HG03066 (cell line): Measurements from ENCODE around the gene TMEM182.

Experiments
- ATAC-seq: cut with Tn5 transposase; IDR thresholded peaks from one replicate; pipeline ENCODE4 v1.9.1; 2021; ENCODE audit warnings: low read depth; ENCODE audit not compliant: unreplicated experiment

The TMEM182 gene

DNA sequence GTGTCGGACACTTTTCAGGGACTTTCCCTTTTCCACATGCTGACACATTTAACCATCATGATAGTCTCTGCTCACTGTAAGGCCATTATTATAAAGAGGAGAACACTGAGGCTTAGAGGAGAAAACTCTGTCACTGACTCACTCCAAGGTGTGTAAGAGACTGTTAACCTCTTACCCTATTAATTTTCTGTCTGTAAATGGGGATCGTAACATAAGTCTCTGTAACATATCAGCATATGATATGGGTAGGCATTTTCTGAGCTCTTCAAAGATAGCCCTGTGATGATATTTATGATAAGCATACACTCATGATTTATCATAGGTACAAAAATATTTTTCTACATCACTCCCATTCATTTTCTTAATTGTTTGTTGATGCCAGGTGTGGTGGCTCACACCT, 36.4 kb downstream of the TMEM182 start:
- no peak for ATAC-seq

DNA sequence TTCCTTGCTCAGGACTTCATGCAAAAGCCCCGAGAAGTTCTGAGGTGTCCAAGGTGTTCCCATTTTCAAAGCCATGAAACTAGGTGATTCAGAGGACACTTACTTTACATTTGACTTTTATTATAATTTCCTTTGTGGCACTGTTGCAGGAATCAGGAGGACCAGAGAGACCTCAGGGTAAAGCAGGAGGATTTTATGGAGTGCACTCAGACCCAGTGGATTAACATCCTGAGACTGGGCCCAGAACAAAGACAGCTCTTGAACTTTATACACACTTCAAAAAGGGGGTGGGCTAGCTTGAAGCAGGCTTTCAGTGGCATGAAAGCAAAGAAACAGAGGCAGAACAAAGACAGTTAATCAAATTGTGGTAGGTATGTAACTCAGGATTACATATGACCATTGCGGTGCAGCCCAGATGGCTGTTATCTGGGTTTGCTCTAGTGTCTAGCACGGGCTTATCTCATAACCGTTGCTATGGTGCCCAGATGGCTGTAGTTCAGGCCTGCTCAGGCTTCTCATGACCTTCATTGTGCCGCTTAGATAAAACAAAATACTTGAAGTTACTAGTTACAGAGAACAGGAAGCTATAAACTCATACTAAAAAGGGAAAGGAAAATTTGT, 39.4 kb downstream of the TMEM182 start:
- ATAC-seq = no peak

DNA sequence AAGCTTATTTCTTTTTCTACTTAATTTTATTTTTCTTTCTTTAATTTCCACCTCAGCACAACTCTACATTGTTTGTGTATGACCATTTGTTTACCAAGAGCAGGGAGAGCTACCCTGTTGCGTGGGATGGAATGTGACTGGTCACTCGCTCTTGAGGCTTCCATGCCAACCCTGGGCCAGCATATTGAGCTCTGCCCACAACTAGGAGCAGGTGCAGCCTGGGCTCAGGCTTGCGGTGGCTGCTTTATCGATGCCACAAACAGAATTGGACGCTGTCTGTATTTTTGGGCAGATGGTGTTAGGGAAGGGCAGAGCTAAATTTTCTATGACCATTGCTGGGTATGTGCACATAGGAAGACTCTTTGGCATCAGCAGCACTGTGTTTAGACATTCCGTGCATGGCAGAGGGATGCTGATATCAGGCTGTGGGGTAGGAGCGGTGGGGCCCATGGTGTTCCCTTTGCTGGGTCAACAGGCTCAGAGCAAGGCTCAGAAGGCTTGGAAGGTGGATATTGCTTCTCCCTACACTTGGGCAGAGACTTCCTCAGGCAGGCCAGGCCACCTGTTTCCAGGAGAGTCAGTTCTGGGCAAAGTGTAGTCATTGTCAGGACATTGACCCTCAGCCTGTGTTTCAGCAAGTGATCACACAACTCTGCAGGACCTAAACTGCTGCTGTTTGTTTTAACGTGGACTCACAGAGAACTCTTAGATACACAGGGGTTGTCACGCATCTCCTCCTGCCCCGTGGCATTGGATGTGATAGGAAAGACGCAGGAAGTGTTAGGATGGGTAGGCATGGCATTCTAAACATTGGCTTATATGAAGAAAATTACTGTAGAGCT, 40.2 kb downstream of the TMEM182 start:
- no peak for ATAC-seq

DNA sequence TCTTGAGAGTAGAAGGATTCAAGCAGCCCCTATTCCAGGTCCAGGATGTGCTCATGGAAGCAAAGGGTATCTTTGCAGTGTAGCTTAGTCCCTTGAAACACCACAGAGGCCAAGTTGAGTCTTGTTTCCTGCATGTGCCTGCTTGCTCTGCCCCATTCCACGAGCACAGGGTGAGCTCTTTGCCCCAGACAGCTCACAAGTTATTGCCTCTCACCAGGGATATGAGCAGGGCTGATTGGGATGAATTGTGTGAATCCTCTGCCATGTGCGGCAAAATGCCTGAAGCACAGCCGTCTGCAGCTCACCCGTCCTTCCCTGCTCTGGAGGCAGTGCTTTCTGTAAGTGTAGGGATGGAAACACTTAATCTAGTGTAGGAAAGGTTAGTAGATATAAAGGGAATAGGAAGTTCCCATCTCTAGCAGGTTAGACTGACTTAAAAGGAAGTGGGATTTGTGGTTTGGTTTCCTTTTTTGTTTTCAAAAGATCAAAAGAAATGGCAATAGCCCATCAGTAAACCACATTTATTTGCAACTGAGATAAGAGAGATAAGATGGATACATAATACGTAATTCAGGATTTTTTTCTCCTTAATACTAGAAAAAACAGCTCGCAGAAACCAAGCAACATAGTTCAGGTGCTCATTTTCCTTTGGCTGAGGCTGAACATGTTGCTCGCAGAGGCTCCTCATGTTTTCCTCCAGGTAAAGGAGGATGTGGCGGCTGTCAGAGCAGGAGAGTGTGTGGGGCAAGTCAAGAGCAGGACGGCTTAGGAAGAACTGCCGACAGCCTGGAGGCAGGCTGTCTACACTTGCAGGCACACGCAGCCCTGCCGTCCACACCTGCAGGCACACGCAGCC, 41.4 kb downstream of the TMEM182 start:
- ATAC-seq = no peak

DNA sequence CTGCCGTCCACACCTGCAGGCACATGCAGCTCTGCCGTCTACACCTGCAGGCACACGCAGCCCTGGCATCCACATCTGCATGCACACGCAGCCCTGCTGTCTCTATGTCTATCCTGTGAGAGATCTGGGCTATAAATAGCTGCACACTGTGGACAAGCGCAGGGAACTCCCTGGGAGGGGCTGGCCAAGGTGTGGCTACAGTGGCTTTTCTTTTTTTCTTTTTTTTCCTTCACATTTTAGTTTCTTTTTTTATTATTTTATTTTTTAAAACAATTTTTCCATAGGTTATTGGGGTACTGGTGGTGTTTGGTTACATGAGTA, 42.0 kb downstream of the TMEM182 start:
- ATAC-seq = no peak

DNA sequence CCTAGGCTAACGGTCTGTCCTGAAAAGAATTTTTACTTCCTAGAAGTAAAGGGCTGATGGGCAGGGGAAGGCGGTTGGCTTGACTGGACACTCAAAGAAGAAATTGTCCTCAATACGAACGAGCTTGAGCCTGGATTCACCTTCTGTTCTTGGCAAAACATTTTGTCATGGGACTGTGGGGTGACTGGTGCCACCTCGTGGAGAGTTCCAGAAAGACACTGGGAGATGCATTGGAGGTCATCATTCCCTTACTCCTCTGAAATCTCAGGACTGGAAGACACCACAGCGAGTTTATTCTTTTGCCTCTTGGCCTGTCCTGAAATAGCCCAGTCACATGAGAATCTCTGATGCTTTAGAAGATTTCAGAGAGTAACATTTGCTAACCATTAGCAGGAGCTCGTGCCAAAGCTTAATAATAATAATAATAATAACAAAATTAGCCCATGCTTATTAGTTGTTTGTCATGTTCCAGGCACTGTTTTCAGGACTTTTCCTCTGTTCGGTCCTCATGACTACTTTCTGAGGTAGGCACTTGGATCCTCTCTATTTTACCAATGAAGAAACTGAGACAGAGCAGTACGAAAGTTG, 44.5 kb downstream of the TMEM182 start:
- ATAC-seq = peak; percentile 78

DNA sequence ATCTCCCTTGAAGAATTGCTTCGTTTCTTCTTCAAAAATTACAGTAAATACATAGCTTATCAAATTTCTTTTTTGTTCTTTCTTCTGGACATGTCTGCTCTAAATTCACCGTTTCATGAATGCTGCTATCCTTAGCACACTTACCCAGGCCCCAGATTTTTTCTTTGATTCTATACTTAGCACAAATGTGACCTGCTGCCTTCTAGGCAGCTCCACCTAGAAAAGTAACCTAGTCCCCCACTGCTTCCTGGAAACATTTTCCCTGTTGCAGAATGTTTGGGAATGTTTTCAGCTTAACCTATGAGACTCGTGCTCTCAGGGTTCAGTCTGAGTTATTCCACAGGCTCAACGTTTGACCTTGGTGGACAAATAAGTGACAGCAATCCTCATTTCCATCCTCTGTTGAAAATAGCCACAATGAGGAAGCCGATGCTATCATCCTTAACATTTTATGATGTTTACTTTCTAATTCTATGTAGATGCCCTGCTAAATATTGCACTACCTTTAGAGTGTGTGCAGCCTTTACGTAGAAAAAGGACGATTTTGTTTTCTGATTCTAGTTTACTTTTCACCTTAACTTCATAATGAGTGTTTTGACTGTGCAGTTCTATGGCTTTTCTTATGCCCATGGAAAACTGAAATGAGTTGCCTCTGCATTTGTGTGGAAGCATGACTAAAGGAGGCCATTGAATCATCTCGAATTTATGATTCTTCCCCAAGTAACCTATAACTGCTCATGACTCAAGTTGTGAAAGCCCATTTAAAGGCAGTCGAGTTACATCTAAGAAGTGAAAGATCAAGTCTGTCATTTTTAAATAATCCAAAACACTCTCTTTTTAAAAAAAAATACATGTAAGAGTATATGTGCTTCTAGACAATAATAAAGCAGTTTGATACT, 47.7 kb downstream of the TMEM182 start:
- ATAC-seq = no peak

DNA sequence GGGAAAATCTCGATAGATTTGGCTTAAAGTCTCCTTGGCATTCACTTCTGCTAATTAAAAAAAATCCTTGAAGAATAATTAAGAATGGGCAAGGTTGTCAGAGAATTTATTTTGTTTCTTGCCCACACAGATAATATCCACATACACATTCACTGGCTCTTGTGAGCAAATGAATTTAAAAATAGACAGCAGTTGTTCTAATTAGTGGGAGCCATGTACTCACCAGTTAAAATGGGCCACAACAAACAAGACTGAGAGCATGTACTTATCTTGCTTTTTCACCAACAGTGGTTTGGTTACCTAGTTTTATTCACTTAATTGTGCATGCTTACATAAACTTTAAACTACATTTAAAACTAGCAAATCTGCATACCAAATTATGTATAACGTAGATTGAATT, 53.5 kb downstream of the TMEM182 start:
- ATAC-seq = no peak

DNA sequence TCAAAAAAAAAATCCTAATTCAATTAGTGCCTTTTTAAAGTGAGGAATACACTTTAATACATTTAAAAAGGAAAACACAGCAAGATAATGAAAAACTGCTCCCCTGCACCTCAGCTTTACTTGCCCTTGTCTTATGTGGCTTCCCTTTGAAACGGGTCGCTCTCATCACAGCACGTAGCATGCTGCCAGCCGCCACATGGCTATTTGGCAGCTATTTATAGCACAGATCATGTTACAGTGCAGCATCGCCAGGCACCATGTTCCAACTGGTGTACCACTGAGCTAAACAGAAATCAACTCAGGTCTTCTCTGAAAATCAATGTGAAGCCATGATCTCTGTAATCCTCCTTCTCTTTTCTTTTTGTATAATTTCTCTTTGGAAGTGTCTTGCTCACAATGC, 65.1 kb downstream of the TMEM182 start:
- no peak for ATAC-seq

DNA sequence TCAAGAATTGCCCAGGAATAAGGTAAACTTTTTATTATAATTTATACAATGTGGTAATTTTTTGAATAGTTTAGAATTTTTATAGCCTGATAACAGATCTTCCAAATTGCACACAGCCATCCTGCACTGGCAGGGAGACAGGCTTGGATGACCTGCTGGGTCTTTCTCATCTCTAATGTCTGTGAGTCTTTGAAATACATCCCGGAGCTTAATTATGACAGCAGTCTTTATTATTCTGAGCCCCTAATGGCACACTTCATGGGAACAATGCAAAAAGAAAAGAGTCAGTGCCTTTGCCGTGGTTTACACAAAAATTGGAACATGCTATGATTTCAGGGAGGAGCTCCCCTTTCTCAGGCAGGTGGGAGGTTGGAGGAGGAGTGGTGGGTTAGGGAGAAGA, 71.0 kb downstream of the TMEM182 start:
- no peak for ATAC-seq

DNA sequence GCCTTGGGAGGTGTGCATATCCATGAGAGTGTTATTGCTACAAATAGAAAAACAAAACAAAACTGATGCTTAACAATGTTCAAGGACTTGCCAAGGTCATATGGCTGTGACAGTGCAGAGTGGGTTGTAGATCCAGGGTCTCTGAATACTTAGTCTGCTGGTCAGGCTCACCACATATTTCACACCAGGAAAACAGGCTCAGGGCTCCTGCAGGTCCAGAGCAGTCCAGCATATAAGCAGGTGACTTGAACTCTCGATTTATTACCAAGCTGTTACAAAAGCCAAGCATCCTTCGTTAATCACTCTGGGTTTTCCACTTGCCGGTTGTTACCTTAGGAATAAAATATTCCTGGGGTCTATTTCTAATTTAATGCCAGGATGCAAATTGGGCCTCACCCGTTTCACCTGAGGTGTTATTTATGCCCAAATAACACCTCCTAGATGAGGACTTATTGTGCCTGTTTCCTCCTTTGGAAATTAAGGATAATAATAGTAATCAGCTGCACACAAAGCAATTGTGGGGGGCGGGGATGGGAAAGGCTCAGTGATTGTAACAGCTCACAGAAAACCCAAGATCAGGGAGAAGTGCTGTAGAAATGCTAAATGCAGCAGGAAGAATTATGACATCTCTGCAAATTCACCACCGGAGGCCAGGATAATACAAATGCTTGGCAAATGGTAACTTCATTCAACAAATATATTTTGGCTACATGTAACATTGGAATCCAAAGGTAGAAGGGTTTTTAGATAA, 72.9 kb downstream of the TMEM182 start:
- ATAC-seq = no peak

DNA sequence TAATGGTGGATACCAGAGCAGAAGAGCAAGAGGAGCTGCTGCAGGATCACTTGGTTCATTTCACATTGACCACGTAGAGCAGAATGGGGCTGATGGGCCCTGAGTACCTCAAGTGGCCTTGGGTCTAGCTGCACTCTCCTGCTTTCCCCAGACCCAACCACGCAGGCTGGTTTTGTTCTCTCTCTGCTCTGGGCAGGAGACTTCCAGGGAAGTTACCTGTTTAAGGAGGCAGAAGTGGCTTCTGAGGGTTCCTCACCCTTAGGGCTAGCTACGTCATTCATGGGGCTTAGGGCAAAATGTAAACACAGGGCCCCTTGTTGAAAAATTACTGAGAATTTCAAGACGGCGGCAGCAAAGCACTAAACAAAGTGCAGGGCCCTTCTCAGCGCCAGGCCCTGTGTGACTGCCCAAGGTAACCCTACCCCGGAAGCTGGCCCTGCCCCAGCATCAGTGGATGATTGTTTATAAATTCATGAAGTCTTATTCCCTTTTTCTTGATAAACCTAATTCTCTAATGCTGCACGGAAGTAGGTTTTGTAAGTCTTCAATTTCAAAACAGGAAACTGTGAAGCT, 75.9 kb downstream of the TMEM182 start:
- no peak for ATAC-seq

DNA sequence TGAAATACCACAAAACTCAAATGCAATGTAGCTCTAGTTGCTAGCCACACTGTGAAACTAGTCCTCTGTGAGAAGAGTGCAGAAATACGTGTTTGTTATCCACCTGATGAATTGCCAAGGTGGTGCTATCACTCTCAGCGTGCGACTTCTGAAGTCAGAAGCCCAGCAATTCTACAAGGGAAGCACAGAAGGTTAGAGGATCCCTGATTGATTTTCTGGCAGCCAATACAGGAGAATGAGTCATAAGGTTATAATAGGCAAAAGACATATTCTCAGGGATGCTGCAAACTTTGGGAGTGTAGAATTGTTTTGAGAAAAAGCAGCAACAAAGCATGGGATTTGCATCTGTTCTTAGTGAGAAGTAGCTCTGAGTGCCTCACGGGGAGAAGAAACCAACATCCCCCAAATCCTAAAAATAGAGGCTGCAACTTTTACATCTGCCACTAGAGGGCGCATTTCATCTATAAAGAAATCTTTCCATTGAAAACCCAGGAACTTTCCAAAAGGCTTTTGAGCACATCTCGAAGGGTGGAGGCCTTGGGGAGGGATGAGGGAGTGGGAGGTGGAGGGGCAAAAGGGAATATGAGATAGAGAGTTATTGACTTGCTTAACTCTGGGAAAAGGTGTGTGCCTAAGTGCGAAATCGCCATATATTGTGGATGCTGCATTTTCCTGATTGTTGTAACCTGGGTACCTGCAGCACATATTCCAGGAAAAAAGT, 78.0 kb downstream of the TMEM182 start:
- no peak for ATAC-seq

DNA sequence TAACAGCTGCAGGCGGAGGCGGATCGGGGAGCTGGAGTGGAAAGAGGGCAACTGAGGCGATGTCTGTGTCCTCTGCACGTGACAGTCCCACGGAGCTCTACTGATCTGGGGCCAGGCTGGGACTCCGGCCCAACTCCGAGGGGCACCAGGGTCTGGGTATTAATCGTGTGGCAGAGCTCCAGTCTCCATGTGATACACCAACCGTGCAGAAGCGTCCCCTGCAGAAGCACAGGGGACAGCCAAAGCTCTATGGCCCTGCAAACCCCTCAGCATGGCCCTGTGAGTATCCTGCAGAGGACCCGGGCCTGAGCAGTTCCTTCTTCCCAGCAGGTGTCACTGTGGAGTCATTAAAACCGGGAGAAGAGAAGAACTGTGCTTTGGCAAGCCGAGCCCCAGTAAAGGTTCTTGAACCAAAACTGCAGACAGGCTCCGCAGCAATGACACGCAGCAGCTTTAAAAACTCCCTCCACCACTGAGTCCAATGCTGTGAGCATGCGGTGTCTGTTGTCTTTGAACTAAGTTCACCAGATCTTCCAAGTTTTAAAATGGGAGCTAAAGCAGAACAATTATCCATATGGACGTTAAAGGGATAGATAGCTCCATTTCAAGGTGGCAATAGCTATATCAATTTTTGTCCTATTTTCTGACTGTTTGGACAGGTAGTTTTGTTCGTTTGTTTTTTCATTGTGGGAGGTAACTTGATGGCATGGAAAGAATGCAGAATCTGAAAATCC, 79.4 kb downstream of the TMEM182 start:
- ATAC-seq = no peak

DNA sequence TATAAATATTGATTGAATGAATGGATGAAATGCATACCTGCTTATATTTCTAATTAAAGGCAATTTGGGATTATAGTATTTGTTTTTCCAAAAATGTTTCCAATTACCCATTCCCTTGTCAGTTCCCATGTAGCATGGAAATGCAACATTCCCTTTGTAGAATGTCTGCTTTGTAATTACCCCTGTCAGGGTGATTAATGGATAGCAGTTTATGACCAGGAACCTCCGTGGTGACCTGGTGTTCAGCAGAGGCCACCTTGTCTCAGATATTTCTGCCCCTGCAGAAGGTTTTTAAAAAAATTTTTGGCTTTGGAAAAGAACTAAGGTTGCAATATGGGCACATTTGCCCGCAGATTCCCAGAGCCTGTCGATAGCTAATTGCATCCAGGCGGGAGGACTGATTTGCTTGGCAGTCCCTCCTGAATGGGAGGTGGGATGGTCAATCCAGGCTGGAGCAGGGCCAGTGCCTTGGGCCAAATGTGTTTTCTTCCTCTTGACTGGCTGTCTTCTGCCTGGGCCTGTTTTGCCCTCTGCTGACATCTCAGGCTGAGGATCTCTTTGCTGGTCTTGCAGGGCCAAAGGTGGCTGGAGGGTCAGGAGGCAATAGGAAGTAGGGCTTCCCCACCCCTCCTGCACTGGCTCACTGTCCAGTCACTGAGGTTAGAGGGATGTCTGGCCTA, 82.1 kb downstream of the TMEM182 start:
- ATAC-seq = no peak

DNA sequence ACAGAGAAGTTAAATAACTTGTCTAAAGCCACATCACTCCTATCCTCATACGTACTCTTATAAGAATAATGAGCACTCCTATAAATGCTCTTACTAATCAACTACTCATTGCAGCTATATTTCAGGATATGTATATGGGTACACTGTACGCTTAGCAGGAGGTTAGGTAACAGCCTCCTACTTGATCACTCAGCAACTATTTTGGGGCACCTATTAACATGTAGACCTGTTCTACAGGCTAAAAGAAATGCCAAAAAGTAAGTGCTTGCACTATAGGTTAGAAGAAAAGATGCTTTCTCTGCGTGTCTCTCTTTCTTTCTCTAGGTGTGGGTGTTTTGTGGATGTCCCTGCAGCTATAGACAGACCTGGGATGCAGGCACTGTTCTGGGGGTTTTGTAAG, 83.1 kb downstream of the TMEM182 start:
- no peak for ATAC-seq

DNA sequence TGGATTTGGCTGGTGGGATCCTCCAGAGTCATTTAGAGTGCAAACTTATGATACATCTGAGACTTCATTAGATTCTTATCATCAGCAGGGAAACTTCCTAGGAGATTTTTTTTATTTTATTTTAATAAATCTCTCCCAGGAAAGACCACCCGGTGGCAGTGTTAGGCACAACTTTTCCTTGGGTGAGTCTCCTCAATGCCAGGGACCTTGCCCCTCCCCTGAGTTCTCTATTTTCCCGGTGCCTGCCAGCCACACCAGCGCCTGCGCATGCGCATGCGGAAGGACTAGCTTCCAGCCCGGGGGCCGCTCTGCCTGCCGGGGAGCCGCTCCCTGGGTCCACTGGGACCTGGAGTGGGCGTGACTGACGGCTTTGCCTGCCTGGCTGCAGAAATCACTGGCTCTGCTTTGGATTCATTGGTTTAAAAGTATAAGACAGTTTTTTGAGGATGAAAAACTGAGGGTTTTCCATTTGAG, 86.6 kb downstream of the TMEM182 start:
- no peak for ATAC-seq
